GM12892 (cell line): ENCODE measurements around the gene ZNF219.

ENCODE experiments used
- POLR2A ChIP-seq: IDR thresholded peaks from 2 replicates; pipeline ENCODE4 v1.6.1; 2011; ENCODE audit warnings: low read depth, low read length, control low read depth
- POLR2AphosphoS5 ChIP-seq: IDR thresholded peaks from 2 replicates; pipeline ENCODE4 v1.6.1; 2011; ENCODE audit warnings: low read depth, low read length, control low read depth
- TAF1 ChIP-seq: IDR thresholded peaks from 2 replicates; pipeline ENCODE4 v1.6.1; 2011; ENCODE audit warnings: low read depth, mild to moderate bottlenecking, control low read depth, low read length, borderline replicate concordance

GRCh38 chr14:21043974-21044618, 54.4 kb downstream of the ZNF219 start:
- TF ChIP-seq TAF1: no peak
- no peak for TF ChIP-seq POLR2A
- TF ChIP-seq POLR2AphosphoS5: no peak
